ENCODE data around the gene KAZALD1. TPM values are rescaled to one million over a fixed set of nuclear protein-coding genes. Genes with fewer than 3 reads are reported as not detected.

Gene KAZALD1
- total and polyA plus RNA-seq, 10 of the 15 experiments (the other 5 are each of a cell fraction or from before 2014, with no cell fraction given) = 0.10 to 4.3 (median 1.9) TPM

DNA sequence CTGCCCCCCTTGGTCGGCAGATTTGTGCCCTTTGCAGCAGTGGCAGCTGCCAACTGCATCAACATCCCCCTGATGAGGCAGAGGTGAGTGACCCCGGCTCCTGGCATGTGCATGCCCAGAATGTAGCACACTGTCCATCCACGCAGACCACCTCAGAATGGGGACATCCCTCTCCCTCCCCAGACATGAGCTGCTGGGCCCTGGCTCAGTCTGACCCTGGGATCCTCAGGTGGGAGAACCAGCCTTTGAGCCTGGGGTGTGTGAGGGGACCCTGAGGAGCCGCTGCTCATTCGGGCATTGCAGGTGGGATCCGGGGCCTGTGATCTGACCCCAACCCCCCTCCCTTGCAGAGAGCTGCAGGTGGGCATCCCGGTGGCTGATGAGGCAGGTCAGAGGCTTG is 25.1 kb upstream of the KAZALD1 start (continued):
- TF ChIP-seq CEBPZ (IDR thresholded peaks at IDR 0.05; ENCODE audit: low read depth, low read length) (no peak), MTA3 (IDR thresholded peaks at IDR 0.05; ENCODE audit: borderline replicate concordance, low read length) (no peak), NR2C2 (IDR thresholded peaks at IDR 0.05; ENCODE audit: borderline replicate concordance, control insufficient read depth, insufficient read length, low read depth) (no peak), TBL1XR1 (IDR thresholded peaks at IDR 0.05; ENCODE audit: low read depth, low read length) (no peak), ZBTB4 (CRISPR knock-in tag; IDR thresholded peaks at IDR 0.05) (no peak)
- TF ChIP-seq, protein P1, sequence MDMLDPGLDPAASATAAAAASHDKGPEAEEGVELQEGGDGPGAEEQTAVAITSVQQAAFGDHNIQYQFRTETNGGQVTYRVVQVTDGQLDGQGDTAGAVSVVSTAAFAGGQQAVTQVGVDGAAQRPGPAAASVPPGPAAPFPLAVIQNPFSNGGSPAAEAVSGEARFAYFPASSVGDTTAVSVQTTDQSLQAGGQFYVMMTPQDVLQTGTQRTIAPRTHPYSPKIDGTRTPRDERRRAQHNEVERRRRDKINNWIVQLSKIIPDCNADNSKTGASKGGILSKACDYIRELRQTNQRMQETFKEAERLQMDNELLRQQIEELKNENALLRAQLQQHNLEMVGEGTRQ (IDR thresholded peaks at IDR 0.05; ENCODE audit: borderline replicate concordance, low read depth, low read length) = no peak

Measured in GM12878 (cell line).